ENCODE data around the gene ESPL1. TPM values are rescaled to one million over a fixed set of nuclear protein-coding genes. Genes with fewer than 3 reads are reported as not detected.
A peak's percentile ranks its signal among the peaks of the same experiment; 100 is the strongest.

ESPL1 gene
- total and polyA plus RNA-seq, 7 donors, result under 0.01 to 7.6 (median 1.9) TPM

GRCh38 chr12:53231671-53231920 lies 36.5 kb upstream of the ESPL1 start:
- Histone ChIP-seq H3K27me3 (no peaks in the 10 kb centered on the region), H3K36me3 (peaks cover 0 to 8% (median 3%) of the 10 kb centered on the region in 4 donors), H3K9me3 (no peaks in the 10 kb centered on the region), H3K4me3 (peak overlapping the region; percentile 61 to 80 (median 74)), H3K27ac (peak overlapping the region; percentile 81 to 92 (median 90)), H3K4me1 (peaks cover 0 to 45% (median 38%) of the 10 kb centered on the region in 4 donors)
- DNase-seq, result no peak
- 1 to 2% methylated on average over 9 of the region's 9 CpGs for WGBS, 2 donors
- no peak for TF ChIP-seq POLR2AphosphoS5 (IDR thresholded peaks at IDR 0.05)
- TF ChIP-seq CTCF (IDR thresholded peaks at IDR 0.05), result no peak
- TF ChIP-seq POLR2A (IDR thresholded peaks at IDR 0.05), result no peak
- no peak for TF ChIP-seq EP300 (IDR thresholded peaks at IDR 0.05)
- intact Hi-C loops (cut with DNase I), result no loop called here

GRCh38 chr12:53231921-53232645 lies 36.0 kb upstream of the ESPL1 start, which contains the start of gene RARG:
RARG (minus strand) TSS chr12:53232209; CDS start chr12:53227545, 4,664 bp downstream.
- Histone ChIP-seq H3K27me3 (no peaks in the 10 kb centered on the region), H3K4me1 (peaks cover 0 to 45% (median 38%) of the 10 kb centered on the region in 4 donors), H3K4me3 (peak within 1 kb of the TSS; percentile 61 to 80 (median 74)), H3K36me3 (peaks cover 0 to 7% (median 3%) of the 10 kb centered on the region in 4 donors), H3K9me3 (no peaks in the 10 kb centered on the region), H3K27ac (peak within 1 kb of the TSS; percentile 81 to 92 (median 90))
- 1% methylated on average over 42 to 43 of the region's 44 CpGs for WGBS, 2 donors
- TF ChIP-seq EP300 (IDR thresholded peaks at IDR 0.05), result no peak
- TF ChIP-seq CTCF (IDR thresholded peaks at IDR 0.05), result no peak
- peak; percentile 34 to 81 (median 64) for TF ChIP-seq POLR2AphosphoS5 (IDR thresholded peaks at IDR 0.05)
- peak; percentile 85 for DNase-seq
- intact Hi-C loops (cut with DNase I), result loop anchor here (2.0 kb wide), 2 partner anchors 13 to 19 kb away; no protein-coding TSS in a partner anchor

- Histone ChIP-seq H3K36me3 (no peaks in the 10 kb centered on the region), H3K27me3 (no peaks in the 10 kb centered on the region), H3K9me3 (no peaks in the 10 kb centered on the region), H3K27ac (peak overlapping the region; percentile 81 to 92 (median 90)), H3K4me1 (peaks cover 0 to 45% (median 38%) of the 10 kb centered on the region in 4 donors), H3K4me3 (peak overlapping the region; percentile 61 to 80 (median 74))
- peak; percentile 85 for DNase-seq
- intact Hi-C loops (cut with DNase I), result loop anchor here (2.0 kb wide), 2 partner anchors 14 to 18 kb away; no protein-coding TSS in a partner anchor
- WGBS, 2 donors, result 10 to 25% methylated on average over 11 of the region's 11 CpGs
- peak in 1 of 4 donors; percentile 2 for TF ChIP-seq POLR2AphosphoS5 (IDR thresholded peaks at IDR 0.05)
- no peak for TF ChIP-seq EP300 (IDR thresholded peaks at IDR 0.05)
- no peak for TF ChIP-seq POLR2A (IDR thresholded peaks at IDR 0.05)
- TF ChIP-seq CTCF (IDR thresholded peaks at IDR 0.05), result no peak
Measured at GRCh38 chr12:53232646-53233461, 35.2 kb upstream of the ESPL1 start.

- Histone ChIP-seq H3K4me1 (peaks cover 0 to 45% (median 38%) of the 10 kb centered on the region in 4 donors), H3K4me3 (no peak overlapping the region), H3K27ac (peak overlapping the region; percentile 81 to 92 (median 90)), H3K36me3 (no peaks in the 10 kb centered on the region), H3K27me3 (no peaks in the 10 kb centered on the region), H3K9me3 (no peaks in the 10 kb centered on the region)
- no peak for DNase-seq
- WGBS, 2 donors, result 16 to 47% methylated on average over 7 of the region's 7 CpGs
- TF ChIP-seq EP300 (IDR thresholded peaks at IDR 0.05), result no peak
- no peak for TF ChIP-seq CTCF (IDR thresholded peaks at IDR 0.05)
- no peak for TF ChIP-seq POLR2AphosphoS5 (IDR thresholded peaks at IDR 0.05)
- no peak for TF ChIP-seq POLR2A (IDR thresholded peaks at IDR 0.05)
- intact Hi-C loops (cut with DNase I), result loop anchor here (2.0 kb wide), 2 partner anchors 15 to 17 kb away; no protein-coding TSS in a partner anchor
Measured at GRCh38 chr12:53233671-53234121, 34.4 kb upstream of the ESPL1 start.

All from sigmoid colon (tissue), 7 donors.